Thoracic aorta (tissue), 2 donors: Measurements from ENCODE around the gene BBS10. TPM values are rescaled to one million over a fixed set of nuclear protein-coding genes. Genes with fewer than 3 reads are reported as not detected.

ENCODE experiments used
- ATAC-seq: fragments of 150-250 bp; one replicate; pipeline ENCODE4 v1.8.0; 2017; ENCODE audit warnings: low read depth; ENCODE audit not compliant: insufficient number of reproducible peaks, low FRiP score
- DNase-seq: peaks from one replicate; pipeline ENCODE4 v3.0.0-alpha.2; 2020; ENCODE audit warnings: low spot score
- H3K27ac ChIP-seq, 2 donors: fragments of 200-600 bp; sonication (generic); 1 replicate in 1 of 2; 2 replicates in 1 of 2; pipeline ENCODE4 v1.5.1; 2016; ENCODE audit warnings: mild to moderate bottlenecking in 2 of 2, moderate library complexity in 2 of 2
- H3K27me3 ChIP-seq: fragments of 200-600 bp; sonication (generic); replicated peaks from 2 replicates; pipeline ENCODE4 v1.6.0; 2016; ENCODE audit warnings: mild to moderate bottlenecking; ENCODE audit not compliant: insufficient read depth
- H3K36me3 ChIP-seq: fragments of 200-600 bp; sonication (generic); one replicate; pipeline ENCODE4 v1.5.1; 2016
- H3K4me1 ChIP-seq, 2 donors: fragments of 200-600 bp; sonication (generic); 1 replicate in 1 of 2; 2 replicates in 1 of 2; pipeline versions ENCODE4 v1.5.1 to v1.6.0; 2016; ENCODE audit warnings: low read depth in 2 of 2, mild to moderate bottlenecking in 1 of 2; ENCODE audit not compliant: control insufficient read depth in 1 of 2
- H3K4me3 ChIP-seq: fragments of 200-600 bp; sonication (generic); 2 replicates; pipeline ENCODE4 v1.5.1; 2016; ENCODE audit warnings: mild to moderate bottlenecking
- H3K9me3 ChIP-seq: fragments of 200-600 bp; sonication (generic); 2 replicates; pipeline ENCODE4 v1.5.1; 2016
- total RNA-seq, 2 donors: library from RNA; depleted of rRNA; stranded (reverse); fragments of >200 nt; gene quantifications; one replicate each; pipeline versions ENCODE4 v1.1.0 to v1.2.3, GENCODE V29; 2016
- TF ChIP-seq, protein P1 (sequence below): fragments of 200-600 bp; sonication (generic); IDR thresholded peaks from one replicate; pipeline ENCODE4 v1.5.1; 2019; ENCODE audit warnings: antibody characterized with exemption

BBS10 gene
- total RNA-seq, 2 donors from 2014 or later = 7.4 to 9.3 TPM

DNA sequence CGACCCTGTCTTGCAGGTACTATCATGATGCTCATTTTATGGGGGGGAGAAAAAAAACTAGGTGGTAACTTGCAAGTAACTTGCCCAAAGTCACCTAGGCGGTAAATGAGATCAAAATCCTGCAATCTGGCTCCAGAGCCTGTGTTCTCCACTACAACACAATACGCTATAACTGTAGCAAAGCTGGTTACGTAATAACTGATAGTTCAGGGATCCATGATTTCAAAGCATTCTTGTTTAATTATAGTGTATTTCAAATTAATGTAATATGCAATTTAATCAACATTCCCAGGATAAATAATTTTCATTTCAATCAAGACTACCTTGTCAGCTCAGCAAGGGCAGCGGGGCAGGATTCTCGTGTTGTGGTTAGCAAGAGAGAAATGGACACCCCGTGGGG lies 31.7 kb downstream of the BBS10 start:
- Histone ChIP-seq H3K27ac (no peak overlapping the region), H3K36me3 (no peaks in the 10 kb centered on the region), H3K4me3 (no peak overlapping the region), H3K27me3 (no peaks in the 10 kb centered on the region), H3K4me1 (no peaks in the 10 kb centered on the region), H3K9me3 (no peaks in the 10 kb centered on the region)
- TF ChIP-seq, protein P1, sequence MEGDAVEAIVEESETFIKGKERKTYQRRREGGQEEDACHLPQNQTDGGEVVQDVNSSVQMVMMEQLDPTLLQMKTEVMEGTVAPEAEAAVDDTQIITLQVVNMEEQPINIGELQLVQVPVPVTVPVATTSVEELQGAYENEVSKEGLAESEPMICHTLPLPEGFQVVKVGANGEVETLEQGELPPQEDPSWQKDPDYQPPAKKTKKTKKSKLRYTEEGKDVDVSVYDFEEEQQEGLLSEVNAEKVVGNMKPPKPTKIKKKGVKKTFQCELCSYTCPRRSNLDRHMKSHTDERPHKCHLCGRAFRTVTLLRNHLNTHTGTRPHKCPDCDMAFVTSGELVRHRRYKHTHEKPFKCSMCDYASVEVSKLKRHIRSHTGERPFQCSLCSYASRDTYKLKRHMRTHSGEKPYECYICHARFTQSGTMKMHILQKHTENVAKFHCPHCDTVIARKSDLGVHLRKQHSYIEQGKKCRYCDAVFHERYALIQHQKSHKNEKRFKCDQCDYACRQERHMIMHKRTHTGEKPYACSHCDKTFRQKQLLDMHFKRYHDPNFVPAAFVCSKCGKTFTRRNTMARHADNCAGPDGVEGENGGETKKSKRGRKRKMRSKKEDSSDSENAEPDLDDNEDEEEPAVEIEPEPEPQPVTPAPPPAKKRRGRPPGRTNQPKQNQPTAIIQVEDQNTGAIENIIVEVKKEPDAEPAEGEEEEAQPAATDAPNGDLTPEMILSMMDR = no peak
- DNase-seq = no peak
- ATAC-seq = no peak

DNA sequence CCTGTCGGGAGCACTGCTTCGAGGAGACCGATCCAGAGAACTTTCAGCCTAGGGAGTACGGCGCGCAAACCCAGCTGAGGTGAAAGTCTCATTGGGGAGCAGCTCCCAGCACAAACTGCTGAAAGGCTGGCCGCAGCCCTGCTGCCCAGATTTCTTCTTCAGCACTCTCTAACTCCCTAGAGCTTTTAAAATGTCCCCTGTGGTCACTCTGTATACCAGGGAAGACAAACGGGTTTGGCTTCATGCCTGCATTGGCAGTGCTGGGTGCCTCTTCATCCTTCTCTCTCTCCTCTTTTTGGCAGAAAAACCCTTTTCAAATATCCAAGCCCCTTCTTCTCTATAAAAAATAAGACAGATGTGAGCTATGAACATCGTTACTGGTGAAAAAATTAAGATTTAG lies 34.9 kb downstream of the BBS10 start:
- Histone ChIP-seq H3K27ac (no peak overlapping the region), H3K4me1 (no peaks in the 10 kb centered on the region), H3K4me3 (no peak overlapping the region), H3K27me3 (no peaks in the 10 kb centered on the region), H3K36me3 (no peaks in the 10 kb centered on the region), H3K9me3 (no peaks in the 10 kb centered on the region)
- DNase-seq (no peak), ATAC-seq (no peak)
- TF ChIP-seq, protein P1 = no peak

DNA sequence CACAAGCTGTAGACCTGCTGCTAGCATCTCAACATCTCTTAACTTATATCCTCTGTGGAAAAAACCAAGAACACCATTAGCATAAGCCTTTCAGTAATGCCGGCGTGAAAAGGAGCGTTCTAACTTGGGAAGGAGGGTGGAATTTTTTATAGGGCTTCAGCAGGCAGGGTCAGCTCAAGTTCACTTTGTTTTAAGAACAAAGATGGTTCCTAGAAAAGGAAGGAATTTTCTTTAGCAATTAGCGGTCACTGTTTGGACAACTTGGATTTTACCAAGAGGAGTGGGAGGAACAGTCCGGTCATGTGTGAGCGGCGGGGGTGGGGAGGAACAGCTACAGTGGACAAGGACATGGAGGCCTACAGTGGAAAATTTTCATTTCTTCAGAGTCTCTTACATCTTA lies 35.9 kb downstream of the BBS10 start:
- Histone ChIP-seq H3K27ac (no peak overlapping the region), H3K36me3 (no peaks in the 10 kb centered on the region), H3K4me1 (no peaks in the 10 kb centered on the region), H3K4me3 (no peak overlapping the region), H3K9me3 (no peaks in the 10 kb centered on the region), H3K27me3 (no peaks in the 10 kb centered on the region)
- no peak for ATAC-seq
- no peak for DNase-seq
- TF ChIP-seq, protein P1 = no peak

DNA sequence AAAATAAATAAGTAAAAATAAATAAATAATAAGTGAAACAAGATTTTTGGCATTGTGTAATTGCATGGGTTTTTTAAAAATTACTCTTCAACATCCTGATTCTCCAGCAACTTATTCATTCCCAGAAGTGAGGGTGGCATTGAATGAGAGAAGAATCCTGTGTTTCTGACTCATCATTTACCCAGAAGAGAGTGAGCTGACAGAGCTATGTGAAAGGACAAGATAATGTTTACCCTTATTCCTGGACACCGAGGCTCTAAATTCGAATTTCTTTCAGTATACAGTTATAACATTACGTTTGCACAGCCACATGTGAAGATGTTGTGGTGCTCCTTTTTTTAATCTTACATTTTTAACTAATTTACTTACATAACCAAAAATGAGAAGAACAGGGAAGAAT lies 36.4 kb downstream of the BBS10 start:
- H3K4me1 ChIP-seq = no peaks in the 10 kb centered on the region
- DNase-seq = no peak

DNA sequence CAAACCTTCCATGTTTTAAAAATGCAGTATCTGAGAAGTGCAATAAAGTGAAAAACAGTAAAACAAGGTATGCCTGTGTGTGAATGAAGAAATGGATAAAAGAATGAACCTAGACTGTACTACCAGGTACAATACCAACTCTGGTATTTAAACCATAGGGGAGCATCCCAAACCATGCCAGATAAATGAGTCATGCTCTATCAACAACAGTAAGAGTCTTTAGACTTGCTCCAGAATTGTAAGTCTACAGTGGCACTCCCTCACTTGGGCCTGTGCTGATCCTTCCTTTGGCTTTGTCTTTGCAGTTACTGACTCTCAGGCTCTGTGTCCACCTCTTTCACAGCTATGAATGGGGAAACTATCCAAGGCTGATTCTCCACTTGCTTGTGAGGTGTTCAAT lies 38.1 kb downstream of the BBS10 start:
- Histone ChIP-seq H3K4me1 (no peaks in the 10 kb centered on the region), H3K27me3 (no peaks in the 10 kb centered on the region), H3K36me3 (no peaks in the 10 kb centered on the region), H3K27ac (no peak overlapping the region), H3K4me3 (no peak overlapping the region), H3K9me3 (no peaks in the 10 kb centered on the region)
- TF ChIP-seq, protein P1 = no peak
- DNase-seq (no peak), ATAC-seq (no peak)

More for the DNA sequence above, 36.4 kb downstream of the BBS10 start:
- no peaks in the 10 kb centered on the region for H3K9me3 ChIP-seq
- H3K27ac ChIP-seq = no peak overlapping the region
- no peaks in the 10 kb centered on the region for H3K36me3 ChIP-seq
- H3K27me3 ChIP-seq = no peaks in the 10 kb centered on the region
- no peak overlapping the region for H3K4me3 ChIP-seq
- TF ChIP-seq, protein P1 = no peak
- ATAC-seq = no peak
